Measurements from ENCODE around the gene GALNT2.

Gene GALNT2

DNA sequence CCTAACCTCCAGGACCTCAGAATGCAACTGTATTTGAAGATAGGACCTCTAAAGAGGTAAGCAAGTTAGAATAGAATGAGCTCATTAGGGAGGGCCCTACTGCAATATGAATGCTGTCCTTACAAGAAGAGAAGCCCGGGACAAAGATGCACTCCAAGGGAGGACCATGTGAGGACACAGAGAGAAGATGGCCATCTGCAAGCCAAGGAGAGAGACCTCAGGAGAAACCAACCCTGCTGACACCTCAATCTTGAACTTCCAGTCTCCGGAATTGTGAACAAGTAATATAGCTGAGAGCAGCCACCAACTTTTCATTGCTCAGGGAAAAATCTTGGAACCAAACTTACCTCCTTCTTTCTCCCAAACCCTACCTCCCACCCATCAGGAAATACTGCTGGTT, 15.0 kb upstream of the GALNT2 start:
- no peak for DNase-seq

DNA sequence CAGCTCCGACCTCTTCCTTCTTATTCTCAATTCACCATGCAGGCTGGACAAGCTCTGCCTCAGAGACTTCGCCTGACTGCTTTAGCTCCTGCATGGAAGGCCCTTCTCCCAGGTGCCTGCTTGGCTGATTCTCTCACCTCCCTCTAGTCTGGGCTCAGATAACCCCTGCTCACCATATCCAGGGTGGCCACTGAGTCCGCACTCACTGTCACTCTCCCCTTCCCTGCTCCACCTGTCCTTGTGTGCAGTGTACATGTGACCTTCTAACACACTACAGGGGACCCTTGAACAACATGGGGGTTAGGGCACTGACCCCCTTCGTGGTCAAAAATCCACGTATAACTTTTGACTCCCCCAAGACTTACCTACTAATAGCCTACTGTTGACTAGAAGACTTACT, 14.4 kb upstream of the GALNT2 start:
- no peak for DNase-seq

DNA sequence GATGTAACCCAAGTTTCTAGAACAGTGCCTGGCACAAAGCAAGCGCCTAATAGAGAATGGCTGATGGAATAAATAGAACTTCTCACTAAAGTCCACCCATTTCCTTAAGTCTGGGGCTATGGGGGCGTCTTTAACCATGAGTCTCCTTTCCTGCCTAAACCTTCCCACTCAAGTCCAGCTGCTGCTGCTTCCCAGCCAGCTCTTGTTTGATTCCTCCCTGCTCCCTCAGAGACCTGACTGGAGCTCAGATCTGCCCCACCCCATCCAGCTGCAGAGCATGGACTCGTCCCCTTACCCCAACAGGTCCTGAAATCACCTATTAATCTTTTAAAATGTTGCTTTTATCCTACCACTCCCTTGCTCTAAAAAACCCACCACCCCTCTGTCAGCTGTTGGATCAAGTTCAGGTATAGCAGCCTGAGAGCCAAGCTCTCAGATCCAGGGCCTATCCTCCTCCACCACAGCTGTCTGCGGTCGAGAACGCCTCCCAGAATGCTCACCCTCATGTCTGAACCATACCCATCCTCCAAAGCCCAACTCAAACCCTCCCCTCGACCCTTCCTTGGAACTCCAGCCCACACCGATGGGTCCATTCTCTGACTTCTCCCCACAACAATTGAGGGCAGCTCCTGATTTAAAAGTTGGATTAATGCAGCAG, 12.8 kb upstream of the GALNT2 start:
- DNase-seq, result no peak

DNA sequence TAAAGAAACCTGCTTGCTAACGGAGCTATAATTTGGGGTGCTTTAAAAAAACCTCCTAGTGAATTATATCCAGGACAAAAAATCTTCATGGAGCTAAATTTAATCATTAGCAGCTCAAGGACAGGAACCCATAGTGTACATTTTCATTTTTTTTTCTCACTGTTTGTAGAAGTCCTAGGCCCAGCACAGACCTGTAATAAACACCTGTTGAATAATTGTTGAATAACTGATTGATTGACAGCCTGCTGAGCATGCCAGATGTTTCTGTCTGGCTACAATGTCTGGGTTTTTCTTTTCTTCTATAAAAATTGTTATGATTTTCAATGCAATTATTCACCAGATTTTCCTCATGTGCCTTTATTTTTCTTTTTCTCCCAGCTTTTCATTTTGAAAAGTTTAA, 10.9 kb upstream of the GALNT2 start:
- no peak for DNase-seq

DNA sequence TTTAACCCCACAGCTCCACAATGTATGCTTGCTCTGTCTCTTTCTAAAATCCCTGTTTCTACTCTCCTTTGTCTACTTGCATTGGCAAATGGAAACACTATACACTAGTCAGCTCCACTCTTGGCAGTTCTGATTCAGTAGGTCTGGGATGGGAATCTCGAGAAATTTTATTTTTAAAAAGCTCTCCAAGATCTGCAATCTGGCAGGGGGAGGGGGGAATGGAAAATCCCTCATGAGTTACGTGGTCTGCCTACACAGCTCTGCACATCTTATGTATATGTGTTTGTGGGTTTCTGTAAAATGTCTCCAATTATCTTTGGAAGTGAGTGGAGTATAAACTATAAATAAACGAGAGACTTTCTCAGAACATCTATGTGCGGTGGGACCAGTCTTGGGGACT, 9.9 kb upstream of the GALNT2 start:
- DNase-seq, result no peak

DNA sequence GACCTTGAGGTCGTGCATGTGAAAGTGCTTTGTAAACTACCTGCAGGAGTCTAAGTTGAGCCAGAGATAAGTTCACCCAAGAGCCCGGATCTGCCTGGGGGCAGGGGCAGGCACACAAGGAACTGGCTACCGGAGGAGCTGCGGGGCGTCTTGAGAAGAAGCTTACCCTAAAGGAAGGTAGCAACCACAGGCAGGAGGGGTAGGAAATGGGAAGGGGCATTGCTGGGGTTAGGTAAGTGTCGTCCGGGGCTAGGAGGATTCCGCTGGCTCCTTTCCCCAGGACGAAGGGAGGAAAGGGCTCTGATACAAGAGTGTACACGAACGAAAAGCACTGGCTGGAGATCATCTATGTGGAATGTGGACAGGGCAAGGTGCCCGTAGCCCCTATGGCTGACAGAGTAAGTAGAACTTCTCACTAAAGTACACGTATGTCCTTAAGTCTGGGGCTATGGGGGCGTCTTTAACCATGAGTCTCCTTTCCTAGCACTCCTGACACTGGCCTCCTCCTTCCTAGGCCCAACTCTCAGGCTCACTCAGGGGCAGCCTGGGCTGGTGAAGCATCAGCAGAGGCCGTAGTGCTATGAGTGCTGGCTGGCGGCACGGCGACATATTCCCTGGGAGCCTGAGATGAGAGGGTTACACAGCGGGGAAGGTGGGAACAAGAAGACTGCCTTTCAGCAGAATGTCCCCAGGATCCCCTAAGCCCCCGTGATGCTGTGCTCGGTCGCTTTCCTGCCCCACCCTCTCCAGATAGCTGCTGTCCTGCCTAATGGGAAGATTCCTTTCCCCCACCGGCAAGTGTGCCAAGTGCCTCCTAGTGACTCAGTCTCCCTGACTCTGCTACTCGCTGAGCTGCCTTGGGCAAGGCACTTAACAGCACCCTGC, 9.1 kb upstream of the GALNT2 start:
- no peak for DNase-seq

DNA sequence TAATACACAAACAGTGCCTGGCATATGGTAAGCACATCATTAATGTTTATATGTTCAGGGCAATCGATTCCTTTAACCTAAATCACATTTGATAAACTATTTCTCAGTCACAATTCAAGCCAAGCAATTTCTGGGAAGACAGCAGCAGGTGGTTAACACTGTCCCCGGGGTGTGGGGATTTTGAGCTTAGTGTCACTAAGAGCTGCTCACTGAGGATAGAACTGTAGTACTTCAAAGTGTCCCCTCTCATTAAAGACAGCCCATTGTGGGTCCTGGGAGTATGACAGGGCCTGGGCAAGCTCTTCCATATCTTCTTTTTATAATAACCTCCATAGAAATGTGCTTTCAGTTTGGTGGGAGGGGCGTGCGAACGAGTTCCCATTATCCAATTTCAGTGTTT, 8.4 kb upstream of the GALNT2 start:
- DNase-seq, result no peak

DNA sequence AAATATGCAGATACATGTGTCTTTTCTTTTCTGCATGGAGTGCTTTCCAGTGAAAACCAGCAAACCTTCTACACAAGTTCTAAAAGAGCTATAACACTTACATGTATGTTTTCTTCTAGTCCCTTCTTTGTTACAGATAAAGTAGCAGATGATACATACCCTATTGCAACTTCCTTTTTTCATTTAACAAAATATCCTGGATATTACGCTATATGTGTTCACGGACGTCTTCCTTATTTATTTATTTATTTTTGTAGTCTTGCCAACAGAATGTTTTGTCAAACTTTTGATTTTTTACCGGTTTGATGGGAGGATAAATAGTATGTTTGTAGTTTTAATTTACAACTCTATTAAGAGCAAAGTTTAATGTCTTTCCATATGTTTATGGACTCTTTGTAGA, 5.2 kb upstream of the GALNT2 start:
- peak; percentile 52 for DNase-seq

DNA sequence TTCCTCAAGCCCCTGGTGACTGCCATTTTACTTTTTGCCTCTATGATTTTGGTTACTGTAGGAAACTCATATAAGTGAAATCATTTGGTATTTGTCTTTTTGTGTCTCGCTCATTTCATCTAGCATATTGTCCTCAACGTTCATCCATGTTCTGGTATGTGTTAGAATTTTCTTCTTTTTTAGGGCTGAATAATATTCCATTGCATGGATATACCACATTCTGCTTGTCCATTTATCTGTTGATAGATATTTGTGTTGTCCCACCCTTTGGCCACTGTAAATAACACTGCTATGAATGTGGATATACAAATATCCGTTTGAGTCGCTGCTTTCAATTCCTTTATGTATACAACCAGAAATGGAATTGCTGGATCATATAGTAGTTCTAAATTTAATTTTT, 4.5 kb upstream of the GALNT2 start:
- DNase-seq, result no peak

DNA sequence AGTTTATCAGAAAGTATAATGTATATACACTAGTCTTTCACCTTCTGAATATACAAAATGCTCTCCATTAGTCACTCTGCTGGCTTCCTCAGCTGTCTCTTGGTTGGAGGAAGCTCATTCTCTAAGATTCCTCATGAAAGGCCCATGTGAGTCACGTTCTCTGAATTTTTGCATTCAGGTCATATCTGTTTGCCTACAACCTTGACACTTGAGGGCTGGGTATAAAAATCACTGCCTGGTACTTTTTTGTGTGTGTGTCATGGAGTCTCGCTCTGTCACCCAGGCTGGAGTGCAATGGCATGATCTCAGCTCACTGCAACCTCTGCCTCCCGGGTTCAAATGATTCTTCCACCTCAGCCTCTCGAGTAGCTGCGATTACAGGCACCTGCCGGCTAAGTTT, 2.8 kb upstream of the GALNT2 start:
- no peak for DNase-seq

DNA sequence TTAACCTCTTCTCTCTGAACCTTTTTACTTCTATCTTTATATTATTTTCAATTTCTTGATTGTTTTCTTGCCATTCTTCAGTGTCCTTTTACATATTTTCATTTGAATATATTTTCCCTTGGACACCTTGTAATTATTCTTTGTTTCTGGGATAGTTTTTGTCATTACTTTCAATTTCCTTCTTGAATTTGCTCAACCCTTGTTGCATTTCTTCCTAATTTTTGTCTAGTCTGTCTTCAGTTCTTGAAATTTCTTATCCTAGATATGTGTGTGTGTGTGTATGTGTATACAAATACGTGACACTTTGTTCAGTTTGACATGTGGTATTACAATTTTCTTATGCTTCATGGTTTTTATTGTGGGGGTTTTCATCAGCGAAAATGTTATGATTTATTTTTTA, 1.9 kb upstream of the GALNT2 start:
- DNase-seq, result peak; percentile 46

DNA sequence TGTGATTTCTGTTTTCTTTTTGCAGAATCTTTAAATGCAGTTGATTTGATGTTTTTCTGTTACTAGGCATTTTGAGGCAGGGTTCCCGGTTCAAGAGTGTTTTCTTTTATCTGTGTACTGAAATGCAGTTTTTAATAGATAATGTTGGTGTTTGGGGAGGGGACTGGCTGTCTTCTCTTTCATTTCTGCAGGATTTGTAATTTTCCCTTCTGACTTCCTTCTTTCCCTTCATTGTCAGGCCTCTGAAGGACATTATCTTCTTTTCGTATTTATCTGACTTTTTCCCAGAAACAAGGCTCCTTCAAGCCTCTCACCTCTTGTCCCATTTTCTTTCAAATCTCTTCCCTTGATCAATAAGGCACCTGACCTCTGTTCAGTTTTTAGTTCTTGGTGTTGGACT, 1.5 kb upstream of the GALNT2 start:
- DNase-seq, result peak; percentile 26

DNA sequence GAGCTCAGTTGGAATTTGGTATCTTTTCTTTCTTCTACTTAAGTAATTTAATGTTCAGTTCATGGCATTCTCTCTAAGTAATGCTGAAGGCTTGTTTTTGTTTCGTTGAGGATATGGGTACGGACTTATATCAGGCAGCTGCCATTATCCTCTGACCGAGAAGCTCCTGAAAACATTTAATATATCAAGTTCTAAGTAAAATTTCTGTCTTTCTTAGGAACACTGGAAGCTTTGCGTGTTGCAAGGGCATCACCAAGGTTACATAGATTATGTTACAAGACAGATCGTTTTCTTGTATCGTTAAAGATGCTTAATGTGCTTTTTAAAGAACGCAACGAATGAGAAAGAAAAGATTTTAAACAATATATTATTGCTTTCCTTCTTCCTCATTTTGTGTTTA, 1.0 kb upstream of the GALNT2 start:
- no peak for DNase-seq

DNA sequence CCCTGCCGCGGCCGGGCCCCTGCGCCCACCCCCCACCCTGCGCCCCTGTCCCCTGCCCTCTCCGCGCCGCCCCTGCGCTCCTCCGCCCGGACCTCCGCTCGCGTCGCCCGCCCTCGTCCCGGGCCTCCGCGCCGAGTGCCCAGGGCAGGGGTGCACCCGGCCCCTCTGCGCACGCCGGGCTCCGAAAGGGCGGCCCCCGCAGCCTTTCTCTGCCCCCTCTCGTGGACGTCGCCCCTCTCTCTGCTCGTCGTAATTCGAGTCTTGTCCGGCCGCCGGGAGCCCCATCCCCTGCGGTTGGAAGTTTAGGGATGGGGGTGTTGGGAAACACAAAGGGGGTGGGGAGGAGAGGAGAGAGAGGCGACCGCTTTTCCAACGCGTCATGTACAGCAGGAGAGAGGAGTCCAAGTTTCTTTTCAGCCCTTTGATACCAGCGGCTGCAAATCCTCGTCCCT, 407 bp downstream of the GALNT2 start:
- peak; percentile 20 for DNase-seq

DNA sequence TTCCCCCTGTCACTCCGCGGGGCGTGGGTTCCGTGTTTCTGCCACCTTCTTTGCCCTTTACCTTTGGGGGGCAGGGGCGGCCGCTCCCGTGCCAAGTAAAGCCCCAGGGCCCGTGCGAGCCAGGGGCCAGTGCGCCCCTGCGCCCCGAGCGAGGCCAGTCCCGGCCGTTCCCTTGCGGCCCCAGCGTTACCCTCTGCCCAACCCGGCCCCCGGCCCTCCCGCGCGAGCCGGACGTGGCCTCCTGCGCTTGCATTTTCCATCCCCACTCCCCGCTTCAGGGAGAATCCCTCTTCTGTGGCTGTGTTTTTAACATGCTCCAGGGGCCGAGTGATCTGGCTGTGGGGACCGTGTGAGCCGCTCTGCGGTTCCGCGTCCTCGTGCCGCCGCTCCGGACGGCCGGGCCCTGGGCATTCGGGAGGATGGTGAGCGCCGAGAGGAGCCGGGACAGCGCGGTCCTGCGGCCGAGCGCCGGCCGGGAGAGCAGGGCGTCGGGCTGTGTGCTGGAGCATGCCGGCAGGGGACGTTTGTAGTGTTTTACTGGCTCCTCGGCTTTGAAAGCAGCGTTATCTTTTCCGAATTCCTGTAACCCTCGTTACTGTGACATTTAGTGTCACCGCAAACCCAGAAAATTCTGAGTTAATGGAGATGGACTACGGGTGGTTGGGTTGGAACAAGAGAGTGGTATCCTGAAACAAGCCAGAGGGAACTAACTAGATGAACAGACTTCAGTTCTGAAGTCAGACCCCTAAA, 1.0 kb downstream of the GALNT2 start:
- DNase-seq, result peak; percentile 33

DNA sequence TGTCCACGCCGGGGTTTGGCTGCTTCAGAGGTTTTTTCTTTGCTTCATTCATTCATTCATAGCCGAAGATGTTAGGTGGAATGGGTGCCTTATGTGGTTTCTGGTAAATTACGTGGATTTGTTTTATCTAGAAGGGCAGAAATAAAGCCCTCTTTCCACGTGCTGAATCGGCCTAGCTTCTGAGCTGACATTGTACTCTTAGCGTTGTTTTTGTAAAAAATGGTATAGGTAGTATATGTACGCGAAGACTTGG, 1.5 kb downstream of the GALNT2 start:
- no peak for DNase-seq

DNA sequence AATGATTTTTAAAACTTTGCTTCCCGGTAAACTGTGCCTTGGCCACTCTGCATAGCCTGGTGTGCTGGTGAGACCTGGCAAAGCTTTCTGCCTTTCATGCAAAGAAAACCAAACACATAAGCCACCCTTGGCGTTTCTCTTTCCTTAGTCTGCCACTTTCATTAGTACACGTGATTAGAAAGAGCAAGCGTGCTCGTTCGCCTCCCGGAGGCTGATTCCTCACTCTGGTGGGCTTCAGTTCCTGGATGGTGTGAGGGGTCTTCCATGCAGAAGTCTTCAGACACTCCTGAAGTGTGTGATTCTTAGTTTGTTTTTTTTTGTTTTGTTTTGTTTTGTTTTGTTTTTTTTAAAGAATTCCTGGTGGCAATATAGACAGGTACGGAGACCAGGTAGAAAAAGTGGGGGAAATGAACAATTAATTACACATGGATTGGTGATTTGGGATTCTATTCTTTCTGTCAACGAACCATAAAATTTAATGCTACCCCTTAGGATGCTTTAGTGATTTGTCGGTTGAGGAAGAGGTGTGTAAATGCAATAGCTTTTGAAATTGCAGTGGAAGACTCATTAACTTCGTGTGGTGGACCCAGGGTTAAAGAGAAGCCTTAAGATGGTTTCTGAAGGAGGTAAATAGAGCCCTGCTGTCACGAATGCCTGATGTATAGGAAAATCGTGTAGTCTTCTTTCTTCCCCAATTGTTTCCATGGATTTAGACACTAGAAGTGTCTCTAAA, 2.1 kb downstream of the GALNT2 start:
- DNase-seq, result peak; percentile 26

DNA sequence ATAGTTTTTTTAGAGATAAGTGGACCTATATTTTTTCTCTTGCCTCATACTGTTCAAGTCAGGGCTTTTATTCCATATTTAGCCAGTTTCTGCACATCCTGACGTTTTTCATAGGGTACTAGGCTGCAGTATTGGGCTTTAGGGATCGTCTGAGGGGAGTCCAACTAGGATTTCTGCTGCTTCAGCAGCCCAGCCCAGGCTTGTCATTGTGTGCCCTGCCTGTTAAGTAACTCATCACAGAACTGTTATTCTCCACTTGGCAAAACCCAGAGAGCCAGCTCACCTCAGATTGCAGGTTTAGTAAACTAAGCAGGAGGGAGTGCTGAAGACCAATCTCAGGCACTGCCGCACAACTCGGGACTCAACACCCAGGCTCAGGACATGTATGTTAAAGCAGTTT, 2.8 kb downstream of the GALNT2 start:
- no peak for DNase-seq

DNA sequence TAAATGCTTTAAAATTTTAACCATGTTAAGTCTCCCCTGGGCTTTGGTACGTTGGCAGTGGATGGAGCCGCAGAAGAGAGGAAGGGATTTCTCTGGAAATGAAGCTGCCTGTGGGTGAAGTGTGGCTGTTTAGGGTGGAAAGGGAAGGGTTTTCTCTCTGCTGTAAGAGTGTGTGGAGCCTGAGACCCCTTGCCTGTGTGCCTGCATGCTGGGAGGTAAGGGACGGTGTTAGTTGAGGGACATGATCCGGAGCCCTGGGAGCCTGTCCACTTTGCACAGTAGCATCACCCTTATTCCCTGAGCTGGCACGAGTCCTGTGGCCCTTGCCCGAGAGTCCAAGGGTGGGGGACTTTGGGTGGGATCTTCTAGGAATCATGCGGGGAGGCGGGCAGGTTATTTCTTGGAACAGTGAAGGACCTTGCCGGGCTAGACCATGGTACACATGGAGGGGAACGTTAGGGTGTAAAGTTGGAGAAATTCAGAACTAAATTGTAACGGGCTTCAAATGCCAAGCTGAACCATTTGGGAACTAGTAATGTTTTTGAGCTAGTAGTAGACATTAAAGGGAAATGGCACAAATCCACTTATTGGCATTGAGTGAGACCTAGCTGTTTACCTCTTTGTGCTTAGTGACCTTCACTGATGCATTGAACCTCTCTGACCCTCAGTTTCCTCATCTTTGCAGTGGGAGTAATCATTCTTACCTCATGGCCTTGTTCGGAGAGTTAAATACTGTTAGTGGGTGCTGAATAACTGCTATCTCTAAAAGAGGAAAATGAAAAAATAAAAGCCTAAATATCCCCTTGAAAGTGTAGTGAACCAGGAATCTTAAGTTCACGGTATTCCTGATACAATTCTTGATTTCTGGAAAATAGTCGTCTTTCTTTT, 3.5 kb downstream of the GALNT2 start:
- DNase-seq, result no peak

DNA sequence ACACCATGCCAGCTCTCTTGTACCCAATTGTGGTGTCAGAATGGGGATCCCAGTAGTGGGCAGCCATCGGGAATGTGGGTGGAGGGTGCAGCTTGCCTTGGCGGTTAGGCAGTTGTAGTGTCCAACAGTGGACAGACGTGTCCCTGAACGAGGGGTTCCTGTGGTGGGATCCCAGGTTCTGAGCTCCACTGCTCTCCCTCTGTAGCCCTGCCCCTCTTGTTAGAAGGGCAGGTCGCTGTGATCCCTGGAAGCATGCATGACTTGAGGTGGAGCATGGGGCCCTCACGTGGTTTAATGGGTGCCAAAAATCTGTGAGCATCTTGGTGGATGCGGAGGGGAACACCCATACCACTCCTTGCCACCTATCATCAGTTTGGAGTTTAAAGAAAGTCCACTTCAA, 4.3 kb downstream of the GALNT2 start:
- DNase-seq, result no peak

DNA sequence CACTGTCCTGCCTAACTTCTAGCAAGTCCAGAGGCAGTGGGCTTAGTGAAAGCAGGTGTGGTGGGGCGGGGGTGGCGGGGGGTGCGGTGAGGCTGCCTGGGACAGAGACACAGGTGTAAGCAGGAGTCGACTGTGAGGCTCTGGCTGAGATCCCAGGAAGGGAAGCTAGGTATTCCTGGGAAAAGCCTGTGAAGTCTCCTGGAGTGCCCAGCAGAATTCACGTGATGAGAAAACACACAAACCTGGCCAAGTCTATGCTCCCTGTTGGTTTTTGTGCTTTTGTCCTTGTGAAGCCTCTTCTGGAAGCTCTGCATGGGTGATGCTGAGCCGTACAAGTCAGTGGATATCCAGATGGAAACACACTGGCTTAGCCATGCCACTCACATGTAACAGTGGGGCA, 5.3 kb downstream of the GALNT2 start:
- DNase-seq, result no peak

DNA sequence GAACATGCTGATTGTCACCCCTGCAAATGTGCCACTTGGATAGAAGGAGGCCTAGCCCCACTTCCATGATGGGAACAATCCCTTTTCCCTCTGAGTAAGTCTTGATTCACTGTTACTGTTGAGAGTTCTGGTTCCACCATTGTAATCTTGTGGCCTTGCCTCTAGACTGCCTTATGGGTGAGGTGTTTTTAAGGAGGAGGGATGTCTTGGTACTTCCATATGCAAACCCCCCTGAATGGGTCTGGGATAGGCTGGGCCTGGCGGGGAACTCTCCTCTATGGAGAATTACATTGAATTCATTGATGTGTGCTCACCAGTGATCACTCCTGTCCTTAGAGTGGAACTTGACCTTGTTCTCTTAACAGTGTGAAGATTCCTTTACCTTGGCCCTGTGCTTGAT, 5.8 kb downstream of the GALNT2 start:
- no peak for DNase-seq

All from inflammatory macrophage treated with lipopolysaccharide for 4 hours (primary cell).